ENCODE results near the gene MGP. TPM values are rescaled to one million over a fixed set of nuclear protein-coding genes. Genes with fewer than 3 reads are reported as not detected.
A peak's percentile ranks its signal among the peaks of the same experiment; 100 is the strongest.

The MGP gene
- total RNA-seq, 1 experiment from 2014 or later, result 4.8 TPM

DNA sequence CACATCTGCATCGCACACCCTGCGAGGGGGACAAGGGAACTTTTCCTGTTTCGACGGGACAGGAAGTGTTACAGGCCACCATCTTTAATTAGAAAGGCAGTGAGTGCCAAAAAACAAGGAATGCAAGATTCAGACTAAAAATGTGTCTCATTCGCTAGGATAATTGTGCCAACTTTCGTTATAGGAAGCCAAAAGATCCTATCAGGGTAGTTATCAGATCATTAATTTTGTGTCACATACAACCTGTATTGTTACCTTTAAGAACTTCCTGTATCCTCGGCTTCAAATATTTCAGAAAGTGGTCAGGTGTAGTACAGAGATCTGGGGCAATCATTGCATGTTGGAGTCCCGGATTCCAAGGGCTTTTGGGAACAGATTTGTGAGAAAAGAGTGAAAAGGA, 19.2 kb upstream of the MGP start:
- intact Hi-C loops (cut with micrococcal nuclease), result no loop called here
- H3K36me3 Mint-ChIP-seq (ENCODE audit: insufficient read depth, unreplicated experiment), result no peaks in the 10 kb centered on the region
- H3K4me1 Mint-ChIP-seq (ENCODE audit: insufficient read depth, unreplicated experiment), result peaks cover 28% of the 10 kb centered on the region
- no peaks in the 10 kb centered on the region for H3K9me3 Mint-ChIP-seq (ENCODE audit: unreplicated experiment)
- BruUV-seq (replicated peaks), result no TSS peak
- DNase-seq (ENCODE audit: unreplicated experiment), result peak; percentile 6
- ChIA-PET CTCF (no interaction called here), POLR2A (no interaction called here)
- H3K27me3 Mint-ChIP-seq (ENCODE audit: insufficient read depth, unreplicated experiment), result no peaks in the 10 kb centered on the region
- TF ChIP-seq, protein P1, sequence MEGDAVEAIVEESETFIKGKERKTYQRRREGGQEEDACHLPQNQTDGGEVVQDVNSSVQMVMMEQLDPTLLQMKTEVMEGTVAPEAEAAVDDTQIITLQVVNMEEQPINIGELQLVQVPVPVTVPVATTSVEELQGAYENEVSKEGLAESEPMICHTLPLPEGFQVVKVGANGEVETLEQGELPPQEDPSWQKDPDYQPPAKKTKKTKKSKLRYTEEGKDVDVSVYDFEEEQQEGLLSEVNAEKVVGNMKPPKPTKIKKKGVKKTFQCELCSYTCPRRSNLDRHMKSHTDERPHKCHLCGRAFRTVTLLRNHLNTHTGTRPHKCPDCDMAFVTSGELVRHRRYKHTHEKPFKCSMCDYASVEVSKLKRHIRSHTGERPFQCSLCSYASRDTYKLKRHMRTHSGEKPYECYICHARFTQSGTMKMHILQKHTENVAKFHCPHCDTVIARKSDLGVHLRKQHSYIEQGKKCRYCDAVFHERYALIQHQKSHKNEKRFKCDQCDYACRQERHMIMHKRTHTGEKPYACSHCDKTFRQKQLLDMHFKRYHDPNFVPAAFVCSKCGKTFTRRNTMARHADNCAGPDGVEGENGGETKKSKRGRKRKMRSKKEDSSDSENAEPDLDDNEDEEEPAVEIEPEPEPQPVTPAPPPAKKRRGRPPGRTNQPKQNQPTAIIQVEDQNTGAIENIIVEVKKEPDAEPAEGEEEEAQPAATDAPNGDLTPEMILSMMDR (IDR thresholded peaks at IDR 0.05; ENCODE audit: unreplicated experiment), result no peak
- peak overlapping the region; percentile 80 for H3K27ac Mint-ChIP-seq (ENCODE audit: low read depth, unreplicated experiment)
- H3K4me3 Mint-ChIP-seq (ENCODE audit: unreplicated experiment), result no peak overlapping the region

DNA sequence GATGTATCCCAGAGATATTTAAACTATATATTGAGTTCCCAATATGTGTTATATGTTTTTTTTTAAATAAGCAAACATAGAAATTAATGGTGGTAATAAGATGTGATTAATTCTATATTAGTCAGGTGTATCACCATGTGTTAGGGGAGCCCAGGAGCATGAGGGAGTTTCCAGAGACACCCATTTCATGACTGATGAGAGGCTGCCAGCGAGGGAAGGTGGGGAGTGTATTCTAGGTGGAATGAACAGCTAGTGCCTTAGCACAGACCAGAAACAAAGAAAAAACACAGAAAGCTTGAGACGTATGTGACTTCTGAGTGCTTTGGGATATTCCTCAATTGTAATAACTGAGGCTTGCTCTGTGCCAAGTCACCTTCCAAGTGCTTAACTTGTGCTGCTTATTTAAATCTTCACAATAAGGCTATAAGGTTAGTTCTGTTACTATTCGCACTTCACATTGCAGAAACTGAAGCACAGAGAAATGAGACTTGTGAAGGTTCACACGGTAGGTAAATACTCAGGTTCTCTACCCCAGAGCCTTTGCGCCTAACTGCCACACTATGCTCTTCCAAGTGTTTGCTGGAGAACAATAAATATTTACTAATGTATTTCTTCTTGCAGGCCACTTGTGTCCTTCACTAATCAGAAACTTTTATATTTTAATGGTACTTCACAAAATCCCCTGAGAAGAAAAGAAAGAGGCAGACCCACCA, 17.9 kb upstream of the MGP start:
- H3K36me3 Mint-ChIP-seq (ENCODE audit: insufficient read depth, unreplicated experiment), result no peaks in the 10 kb centered on the region
- POLR2A ChIA-PET, result interaction anchor here (0.7 to 1.5 kb wide), 3 partner anchors 11 to 57 kb away, joined by 3 to 4 read pairs (median 3); no protein-coding TSS in a partner anchor
- intact Hi-C loops (cut with micrococcal nuclease), result no loop called here
- TF ChIP-seq, protein P1 (IDR thresholded peaks at IDR 0.05; ENCODE audit: unreplicated experiment), result no peak
- no peak for DNase-seq (ENCODE audit: unreplicated experiment)
- H3K27me3 Mint-ChIP-seq (ENCODE audit: insufficient read depth, unreplicated experiment), result no peaks in the 10 kb centered on the region
- H3K9me3 Mint-ChIP-seq (ENCODE audit: unreplicated experiment), result no peaks in the 10 kb centered on the region
- peaks cover 25% of the 10 kb centered on the region for H3K4me1 Mint-ChIP-seq (ENCODE audit: insufficient read depth, unreplicated experiment)
- BruUV-seq (replicated peaks), result no TSS peak
- H3K27ac Mint-ChIP-seq (ENCODE audit: low read depth, unreplicated experiment), result no peak overlapping the region
- CTCF ChIA-PET, result interaction anchor here (0.5 to 0.7 kb wide), 2 partner anchors 35 to 72 kb away, joined by 3 to 4 read pairs; partner anchors contain the start of gene ERP27
- H3K4me3 Mint-ChIP-seq (ENCODE audit: unreplicated experiment), result no peak overlapping the region

DNA sequence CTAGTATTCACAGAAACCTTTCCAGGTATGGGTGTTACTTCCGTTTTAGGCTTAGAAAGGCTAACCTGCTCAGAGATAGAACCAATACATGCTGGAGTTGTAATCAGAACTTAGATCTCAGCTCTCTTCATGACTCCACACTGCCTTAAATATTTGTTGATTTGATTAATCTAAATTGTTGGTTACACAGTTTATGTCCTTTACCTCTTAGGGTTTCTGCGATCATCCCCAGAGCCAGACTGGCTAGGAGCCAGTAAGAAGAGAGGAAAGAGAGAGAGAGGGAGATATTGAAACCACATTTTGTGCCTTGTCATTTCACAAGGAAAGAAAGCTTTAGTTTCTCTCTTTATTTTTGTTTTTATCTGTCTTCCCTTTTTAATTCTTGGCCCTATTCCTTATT, 16.8 kb upstream of the MGP start:
- H3K9me3 Mint-ChIP-seq (ENCODE audit: unreplicated experiment), result no peaks in the 10 kb centered on the region
- no TSS peak for BruUV-seq (replicated peaks)
- H3K36me3 Mint-ChIP-seq (ENCODE audit: insufficient read depth, unreplicated experiment), result no peaks in the 10 kb centered on the region
- POLR2A ChIA-PET, result interaction anchor here (0.6 to 1.5 kb wide), 5 partner anchors 12 to 115 kb away, joined by 3 to 7 read pairs (median 3); no protein-coding TSS in a partner anchor
- no peak overlapping the region for H3K4me3 Mint-ChIP-seq (ENCODE audit: unreplicated experiment)
- peaks cover 19% of the 10 kb centered on the region for H3K4me1 Mint-ChIP-seq (ENCODE audit: insufficient read depth, unreplicated experiment)
- TF ChIP-seq, protein P1 (IDR thresholded peaks at IDR 0.05; ENCODE audit: unreplicated experiment), result no peak
- no peak overlapping the region for H3K27ac Mint-ChIP-seq (ENCODE audit: low read depth, unreplicated experiment)
- intact Hi-C loops (cut with micrococcal nuclease), result no loop called here
- no peak for DNase-seq (ENCODE audit: unreplicated experiment)
- no peaks in the 10 kb centered on the region for H3K27me3 Mint-ChIP-seq (ENCODE audit: insufficient read depth, unreplicated experiment)
- CTCF ChIA-PET, result interaction anchor here (0.7 kb wide), 1 partner anchor 14 kb away, joined by 4 read pairs; no protein-coding TSS in a partner anchor

DNA sequence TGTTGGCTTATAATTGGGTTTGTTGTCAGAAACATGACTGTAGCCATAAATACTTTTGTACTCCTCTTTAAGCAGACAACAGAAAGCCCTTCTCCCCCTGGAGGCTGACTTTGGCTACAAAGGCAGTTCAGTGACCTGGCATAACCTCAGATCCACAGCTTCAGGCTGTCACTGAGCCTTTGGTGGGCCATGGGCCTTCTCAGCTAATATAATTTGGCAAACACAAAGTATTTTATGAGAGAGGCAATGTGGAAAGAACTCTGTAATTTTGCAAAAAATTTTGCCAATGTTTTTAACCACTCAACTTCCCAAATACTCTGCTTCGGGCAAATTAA, 15.5 kb upstream of the MGP start:
- TF ChIP-seq, protein P1 (IDR thresholded peaks at IDR 0.05; ENCODE audit: unreplicated experiment), result no peak
- no TSS peak for BruUV-seq (replicated peaks)
- Mint-ChIP-seq H3K4me1 (ENCODE audit: insufficient read depth, unreplicated experiment) (peaks cover 27% of the 10 kb centered on the region), H3K4me3 (ENCODE audit: unreplicated experiment) (no peak overlapping the region), H3K9me3 (ENCODE audit: unreplicated experiment) (no peaks in the 10 kb centered on the region), H3K27ac (ENCODE audit: low read depth, unreplicated experiment) (no peak overlapping the region), H3K27me3 (ENCODE audit: insufficient read depth, unreplicated experiment) (no peaks in the 10 kb centered on the region), H3K36me3 (ENCODE audit: insufficient read depth, unreplicated experiment) (no peaks in the 10 kb centered on the region)
- DNase-seq (ENCODE audit: unreplicated experiment), result no peak
- CTCF ChIA-PET, result interaction anchor here (0.6 to 1.3 kb wide), 2 partner anchors 12 to 51 kb away, joined by 3 read pairs; no protein-coding TSS in a partner anchor
- intact Hi-C loops (cut with micrococcal nuclease), result no loop called here
- POLR2A ChIA-PET, result interaction anchor here (0.6 to 0.7 kb wide), 2 partner anchors 30 to 96 kb away, joined by 3 to 5 read pairs; no protein-coding TSS in a partner anchor
